GM21576 (cell line): ENCODE results near the gene FCAMR.

ENCODE experiments used
- ATAC-seq: cut with Tn5 transposase; IDR thresholded peaks from one replicate; pipeline ENCODE4 v1.9.1; 2021; ENCODE audit warnings: mild to moderate bottlenecking, moderate library complexity; ENCODE audit not compliant: unreplicated experiment

Gene FCAMR

GRCh38 chr1:207000651-207001291, 30.5 kb upstream of the FCAMR start:
- ATAC-seq: no peak

DNA sequence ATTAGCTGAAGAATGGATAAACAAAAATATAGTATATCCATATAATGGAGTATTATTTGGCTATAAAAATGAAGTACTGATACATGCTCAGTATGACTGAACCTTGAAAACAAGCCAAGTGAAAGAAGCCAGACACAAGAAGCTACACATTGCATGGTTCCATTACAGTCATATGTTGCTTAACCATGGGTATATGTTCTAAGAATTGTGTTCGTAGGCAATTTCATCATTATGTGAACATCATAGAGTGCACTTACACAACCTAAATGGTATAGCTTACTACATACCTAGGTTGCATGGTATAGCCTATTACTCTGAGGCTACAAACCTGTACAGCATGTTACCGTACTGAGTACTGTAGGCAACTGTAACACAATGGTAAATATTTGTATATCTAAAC, 28.6 kb upstream of the FCAMR start:
- no peak for ATAC-seq

GRCh38 chr1:206992790-206993189, 22.5 kb upstream of the FCAMR start:
- no peak for ATAC-seq

- ATAC-seq: no peak
Measured at GRCh38 chr1:206987873-206988272, 17.6 kb upstream of the FCAMR start.

GRCh38 chr1:206986885-206987284, 16.6 kb upstream of the FCAMR start:
- no peak for ATAC-seq

DNA sequence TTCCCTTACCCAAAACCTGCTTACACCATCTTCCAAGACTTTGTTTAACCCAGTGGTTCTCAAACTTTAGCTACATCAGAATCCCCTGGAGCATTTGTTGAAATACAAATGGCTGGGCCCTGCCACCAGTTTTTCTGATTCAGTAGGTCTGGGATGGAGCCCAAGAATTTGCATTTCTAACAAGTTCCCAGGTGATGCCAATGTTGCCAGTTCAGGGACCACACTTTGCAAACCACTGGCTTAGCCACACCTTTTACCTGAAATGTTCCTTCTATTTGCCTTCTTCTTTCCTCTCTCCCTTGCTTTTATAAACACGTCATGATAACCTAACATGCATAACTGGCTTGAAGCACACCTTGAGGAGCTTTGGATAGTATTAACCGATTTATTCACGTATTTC, 16.1 kb upstream of the FCAMR start:
- ATAC-seq: no peak

- no peak for ATAC-seq
Measured at GRCh38 chr1:206985162-206985749, 15.0 kb upstream of the FCAMR start.

DNA sequence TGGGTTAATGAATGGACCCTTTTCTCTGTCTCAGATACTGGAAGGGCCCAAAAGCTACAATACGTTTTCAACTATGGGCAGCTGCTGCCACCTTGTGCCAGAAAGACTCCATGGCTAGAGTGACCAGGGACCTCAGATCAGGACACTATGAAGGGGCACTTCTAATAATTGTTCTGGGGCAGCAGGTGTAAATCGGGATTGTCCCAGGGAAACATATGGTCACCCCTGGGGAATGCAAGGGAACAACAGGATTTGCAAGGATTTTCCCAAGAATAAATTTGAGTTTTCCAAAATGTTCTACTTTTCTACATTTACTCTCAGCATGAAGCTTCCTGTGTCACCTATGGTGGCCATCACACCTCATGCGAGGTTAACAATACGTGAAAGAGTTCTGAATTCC, 12.0 kb upstream of the FCAMR start:
- no peak for ATAC-seq

DNA sequence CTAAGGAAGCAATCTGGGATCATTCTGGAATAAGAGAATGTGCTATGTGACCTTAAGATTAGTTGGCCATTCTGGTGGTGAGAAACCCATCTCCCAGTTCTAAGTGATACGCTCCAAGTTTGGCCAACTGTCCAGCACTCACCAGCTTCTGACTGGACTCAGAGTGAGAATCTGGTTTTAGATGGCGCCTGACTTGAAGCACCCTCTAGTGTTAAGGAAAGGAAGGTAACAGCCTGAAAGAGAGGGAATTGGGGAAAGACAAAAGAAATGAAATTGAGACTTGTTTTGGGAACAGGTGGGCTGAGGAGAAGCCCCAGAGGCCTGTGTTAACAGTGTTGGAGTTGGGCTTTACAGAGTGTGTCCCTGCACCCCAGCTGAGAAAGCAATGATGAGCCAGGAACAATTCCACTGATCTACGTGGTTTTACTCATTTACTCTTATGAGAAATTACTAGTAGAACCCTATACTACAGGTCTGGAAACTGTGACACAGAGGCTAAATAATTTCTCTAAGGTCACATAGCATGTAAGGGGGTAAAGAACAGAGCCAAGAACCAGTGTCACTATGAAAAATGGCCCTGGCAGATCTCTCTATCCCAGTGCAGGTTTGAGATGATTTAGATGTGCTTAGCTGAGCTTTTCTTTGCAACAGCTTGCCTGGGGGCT, 9.3 kb upstream of the FCAMR start:
- ATAC-seq: no peak

DNA sequence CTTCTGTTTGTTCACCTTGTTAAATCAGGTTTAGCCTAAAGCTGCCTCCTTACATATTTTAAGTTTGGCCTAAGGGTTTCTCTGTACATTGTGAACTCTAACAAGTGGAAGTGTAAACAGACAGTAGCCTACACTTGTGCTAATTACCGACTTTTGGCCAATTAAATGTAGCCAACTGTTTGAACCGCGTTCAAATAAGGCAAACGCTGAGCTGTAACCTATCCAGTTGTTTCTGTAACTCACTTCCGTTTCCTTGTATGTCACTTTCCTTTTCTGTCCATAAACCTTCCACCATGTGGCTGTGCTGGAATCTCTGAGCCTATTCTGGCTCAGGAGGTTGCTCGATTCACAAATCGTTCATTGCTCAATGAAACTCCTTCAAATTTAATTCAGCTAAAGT, 8.0 kb upstream of the FCAMR start:
- ATAC-seq: no peak

GRCh38 chr1:206975306-206975705, 5.0 kb upstream of the FCAMR start:
- ATAC-seq: no peak

DNA sequence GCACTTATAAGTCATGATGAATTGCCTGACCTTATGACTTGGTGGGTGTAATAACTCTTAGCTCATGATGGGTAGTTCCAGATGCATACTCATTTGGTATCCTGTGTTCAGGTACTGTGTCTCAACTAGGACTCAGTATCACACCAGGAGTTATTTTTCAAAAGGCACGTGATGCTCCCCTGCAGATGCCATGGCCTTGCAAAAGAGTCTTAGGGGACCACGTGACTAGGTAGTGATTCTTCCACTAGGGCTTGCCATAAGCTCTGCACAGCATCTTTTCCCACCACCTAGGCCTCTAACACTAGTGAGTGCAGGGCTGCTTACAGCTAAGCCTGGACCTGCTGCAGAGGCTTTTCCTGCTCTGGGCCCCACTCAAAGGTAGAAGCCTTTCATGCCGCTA, 3.9 kb upstream of the FCAMR start:
- no peak for ATAC-seq

DNA sequence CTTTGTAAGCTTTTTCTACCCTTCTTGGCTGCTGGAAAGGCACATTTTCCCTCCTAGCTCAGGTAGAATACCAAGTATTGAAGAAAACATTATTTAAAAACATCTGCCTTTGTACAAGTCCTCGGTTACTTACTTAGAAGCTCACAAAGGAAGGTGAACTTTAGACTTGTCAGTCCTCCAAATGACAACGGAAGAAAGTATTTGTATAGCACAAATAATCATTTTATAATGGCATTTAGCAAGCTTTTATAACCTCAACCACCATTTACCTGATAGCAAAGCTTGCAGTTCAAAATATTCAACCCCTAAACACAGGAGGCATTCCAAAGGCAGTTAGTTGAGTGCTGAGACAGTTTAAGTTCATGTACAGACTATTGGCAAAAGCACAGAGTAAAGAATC, 2.5 kb upstream of the FCAMR start:
- no peak for ATAC-seq

DNA sequence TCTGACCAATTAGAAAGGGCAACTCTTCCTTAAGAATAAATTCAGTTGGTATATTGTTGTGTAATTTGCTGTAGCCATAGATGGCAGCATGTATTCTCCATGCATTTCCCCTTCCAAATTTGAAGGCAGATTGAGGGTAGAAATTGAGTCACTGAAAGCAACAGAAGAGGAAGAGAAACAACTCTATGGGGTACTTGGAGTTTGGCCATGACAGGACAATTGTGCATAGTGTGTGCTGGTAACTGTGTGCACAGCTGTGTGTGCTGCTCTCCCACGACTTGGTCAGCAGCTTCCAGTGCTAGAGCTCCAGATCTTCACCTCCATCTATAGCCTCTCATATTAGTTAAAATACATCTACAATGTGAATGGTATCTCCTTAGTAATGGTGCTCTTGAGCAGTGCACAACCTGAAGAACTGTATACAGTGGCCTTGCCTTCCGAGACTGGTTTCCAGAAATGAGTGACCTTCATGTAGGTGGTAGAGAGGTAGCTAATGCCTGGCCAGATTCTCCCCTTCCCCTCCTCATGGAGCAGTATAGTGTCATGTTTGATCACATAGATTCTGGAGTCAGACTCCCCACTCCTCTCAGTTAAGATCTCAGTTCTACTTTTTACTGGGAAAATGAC, 882 bp upstream of the FCAMR start:
- ATAC-seq: peak; percentile 65

- ATAC-seq: no peak
Measured at GRCh38 chr1:206969090-206969489, 1.2 kb downstream of the FCAMR start.

DNA sequence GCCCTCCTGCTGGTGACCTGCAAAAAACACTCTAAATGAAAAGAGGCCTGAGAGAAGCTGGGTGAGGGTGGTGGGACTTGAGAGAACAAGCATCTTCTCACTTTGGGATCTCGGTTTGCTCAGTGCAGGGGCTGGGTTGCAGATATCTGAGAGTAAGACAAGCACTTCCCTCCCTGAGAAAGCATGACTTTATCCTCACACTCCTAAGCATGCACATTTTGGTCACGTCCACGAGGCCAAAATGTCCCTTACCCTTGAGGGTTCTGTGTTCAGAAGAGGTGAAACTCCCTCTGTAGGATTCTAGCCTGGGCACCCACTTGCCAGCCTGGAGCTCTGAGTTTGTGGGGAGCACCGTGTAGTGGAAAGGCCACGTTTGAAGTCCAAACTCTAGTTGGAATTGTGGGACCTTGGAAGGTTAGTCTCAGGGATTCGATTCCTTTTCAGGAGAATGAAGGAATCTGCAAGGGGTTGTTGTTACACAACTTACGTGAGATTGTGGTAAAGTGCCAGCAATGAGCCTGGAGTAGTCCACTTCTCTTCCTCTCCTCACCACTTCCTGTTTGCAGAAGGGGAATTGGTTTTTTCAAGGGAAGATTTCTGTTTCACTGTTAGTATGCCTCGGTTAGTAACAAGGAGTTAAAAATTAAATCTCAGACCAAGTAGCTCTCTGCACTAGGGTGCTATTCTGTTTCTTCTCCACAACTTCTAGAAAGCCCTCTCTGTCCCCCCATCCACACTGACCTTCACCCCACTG, 3.0 kb downstream of the FCAMR start:
- no peak for ATAC-seq

- ATAC-seq: no peak
Measured at GRCh38 chr1:206965781-206966180, 4.5 kb downstream of the FCAMR start.

- ATAC-seq: no peak
Measured at GRCh38 chr1:206963740-206964139, 6.5 kb downstream of the FCAMR start.

DNA sequence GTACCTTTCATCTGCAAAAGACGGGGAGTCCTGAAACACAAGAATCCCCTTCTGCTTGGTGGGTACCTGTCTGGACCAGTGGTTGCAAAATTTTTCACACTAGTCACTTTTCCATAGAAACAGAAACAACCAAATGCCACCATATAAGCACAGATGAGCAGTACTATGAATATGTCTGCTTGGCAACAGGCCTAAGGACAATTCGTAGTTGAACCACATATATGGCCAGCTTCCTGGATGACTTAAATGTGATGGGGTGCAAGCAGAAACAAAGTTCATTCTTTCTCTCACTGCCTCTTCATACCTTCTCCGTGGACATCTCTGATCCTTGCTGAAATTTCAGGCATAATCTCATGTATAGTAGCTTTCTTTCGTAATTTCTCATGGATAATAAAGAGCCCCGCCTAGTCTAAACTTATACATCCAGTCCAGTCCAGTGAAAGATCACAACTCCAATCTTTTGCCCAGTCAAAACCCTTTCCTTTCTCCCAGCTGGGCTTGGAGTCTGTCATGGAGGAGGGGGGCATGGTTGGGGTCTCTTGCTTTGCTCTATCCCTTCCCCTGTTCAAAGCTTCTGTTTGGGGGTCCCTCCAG, 7.0 kb downstream of the FCAMR start:
- ATAC-seq: no peak

DNA sequence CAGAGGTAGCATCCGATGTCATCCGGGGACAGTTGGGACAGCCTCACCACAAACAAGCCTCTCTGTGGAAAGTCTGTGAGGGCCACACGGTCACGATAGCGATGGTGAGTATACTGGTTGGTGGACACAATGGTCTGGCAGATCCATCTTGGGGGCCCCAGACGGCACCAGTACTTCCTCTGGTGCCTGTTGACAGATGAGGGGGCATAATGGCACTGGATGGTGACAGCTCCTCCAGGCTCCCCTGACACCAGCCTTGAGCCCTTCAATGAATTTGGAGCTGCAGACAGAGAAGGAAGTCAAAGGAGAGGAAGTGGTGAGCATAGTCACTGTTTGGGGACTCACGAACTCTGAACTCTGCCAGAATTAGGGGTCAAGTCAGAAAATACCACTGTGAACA, 8.0 kb downstream of the FCAMR start:
- ATAC-seq: no peak

GRCh38 chr1:206961668-206962067, 8.6 kb downstream of the FCAMR start:
- ATAC-seq: no peak
